ENCODE data around the gene MAP4. TPM values are rescaled to one million over a fixed set of nuclear protein-coding genes. Genes with fewer than 3 reads are reported as not detected.

MAP4 gene
- total and polyA plus RNA-seq, 2 of the 13 experiments (the other 11 are each of a cell fraction or from before 2014, with no cell fraction given), result 33.1 to 38.7 TPM

DNA sequence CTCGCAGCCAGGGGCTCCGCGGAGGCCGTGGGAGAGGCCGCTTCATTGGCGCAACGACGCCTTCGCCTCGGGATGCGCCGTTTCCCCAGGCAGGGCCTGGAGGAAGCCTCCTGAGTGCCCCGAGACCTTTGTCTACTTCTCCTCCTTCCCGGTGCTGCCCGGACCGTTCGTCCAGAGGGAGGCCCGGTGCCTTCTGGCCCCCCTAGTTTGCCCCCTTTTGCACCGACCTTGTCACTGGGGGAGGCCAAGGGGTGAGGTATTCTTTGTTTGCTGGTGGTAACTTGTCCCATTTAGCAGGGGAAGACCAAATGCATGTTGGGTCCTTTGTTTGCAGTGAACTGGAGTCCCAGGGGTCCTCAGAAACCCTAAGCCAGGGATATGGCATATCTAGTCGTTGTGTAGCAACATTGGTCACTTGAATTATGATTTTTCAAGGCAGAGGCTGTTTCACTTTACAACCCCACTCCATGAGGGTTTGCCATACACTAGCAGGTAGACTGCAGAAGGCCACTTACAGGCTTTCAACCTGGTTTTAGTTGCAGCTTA is 212.7 kb downstream of the MAP4 start (continued):
- TF ChIP-seq, protein P1, sequence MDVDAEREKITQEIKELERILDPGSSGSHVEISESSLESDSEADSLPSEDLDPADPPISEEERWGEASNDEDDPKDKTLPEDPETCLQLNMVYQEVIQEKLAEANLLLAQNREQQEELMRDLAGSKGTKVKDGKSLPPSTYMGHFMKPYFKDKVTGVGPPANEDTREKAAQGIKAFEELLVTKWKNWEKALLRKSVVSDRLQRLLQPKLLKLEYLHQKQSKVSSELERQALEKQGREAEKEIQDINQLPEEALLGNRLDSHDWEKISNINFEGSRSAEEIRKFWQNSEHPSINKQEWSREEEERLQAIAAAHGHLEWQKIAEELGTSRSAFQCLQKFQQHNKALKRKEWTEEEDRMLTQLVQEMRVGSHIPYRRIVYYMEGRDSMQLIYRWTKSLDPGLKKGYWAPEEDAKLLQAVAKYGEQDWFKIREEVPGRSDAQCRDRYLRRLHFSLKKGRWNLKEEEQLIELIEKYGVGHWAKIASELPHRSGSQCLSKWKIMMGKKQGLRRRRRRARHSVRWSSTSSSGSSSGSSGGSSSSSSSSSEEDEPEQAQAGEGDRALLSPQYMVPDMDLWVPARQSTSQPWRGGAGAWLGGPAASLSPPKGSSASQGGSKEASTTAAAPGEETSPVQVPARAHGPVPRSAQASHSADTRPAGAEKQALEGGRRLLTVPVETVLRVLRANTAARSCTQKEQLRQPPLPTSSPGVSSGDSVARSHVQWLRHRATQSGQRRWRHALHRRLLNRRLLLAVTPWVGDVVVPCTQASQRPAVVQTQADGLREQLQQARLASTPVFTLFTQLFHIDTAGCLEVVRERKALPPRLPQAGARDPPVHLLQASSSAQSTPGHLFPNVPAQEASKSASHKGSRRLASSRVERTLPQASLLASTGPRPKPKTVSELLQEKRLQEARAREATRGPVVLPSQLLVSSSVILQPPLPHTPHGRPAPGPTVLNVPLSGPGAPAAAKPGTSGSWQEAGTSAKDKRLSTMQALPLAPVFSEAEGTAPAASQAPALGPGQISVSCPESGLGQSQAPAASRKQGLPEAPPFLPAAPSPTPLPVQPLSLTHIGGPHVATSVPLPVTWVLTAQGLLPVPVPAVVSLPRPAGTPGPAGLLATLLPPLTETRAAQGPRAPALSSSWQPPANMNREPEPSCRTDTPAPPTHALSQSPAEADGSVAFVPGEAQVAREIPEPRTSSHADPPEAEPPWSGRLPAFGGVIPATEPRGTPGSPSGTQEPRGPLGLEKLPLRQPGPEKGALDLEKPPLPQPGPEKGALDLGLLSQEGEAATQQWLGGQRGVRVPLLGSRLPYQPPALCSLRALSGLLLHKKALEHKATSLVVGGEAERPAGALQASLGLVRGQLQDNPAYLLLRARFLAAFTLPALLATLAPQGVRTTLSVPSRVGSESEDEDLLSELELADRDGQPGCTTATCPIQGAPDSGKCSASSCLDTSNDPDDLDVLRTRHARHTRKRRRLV (CRISPR knock-in tag; IDR thresholded peaks at IDR 0.05), result no peak
- TF ChIP-seq TBX3 (IDR thresholded peaks at IDR 0.05; ENCODE audit: borderline replicate concordance) (no peak), ZNF703 (CRISPR knock-in tag; IDR thresholded peaks at IDR 0.05; ENCODE audit: borderline replicate concordance) (no peak), ZNF607 (CRISPR knock-in tag; IDR thresholded peaks at IDR 0.05; ENCODE audit: borderline replicate concordance) (no peak), ZNF614 (CRISPR knock-in tag; IDR thresholded peaks at IDR 0.05; ENCODE audit: borderline replicate concordance) (no peak), NCOA5 (CRISPR knock-in tag; IDR thresholded peaks at IDR 0.05) (no peak), ZNF569 (CRISPR knock-in tag; IDR thresholded peaks at IDR 0.05; ENCODE audit: borderline replicate concordance) (no peak), ZNF501 (CRISPR knock-in tag; IDR thresholded peaks at IDR 0.05) (no peak), ZMAT3 (CRISPR knock-in tag; conservative IDR thresholded peaks at IDR 0.05) (no peak), U2AF1 (optimal IDR thresholded peaks at IDR 0.05; ENCODE audit: low read depth, low read length) (no peak), ZNF160 (CRISPR knock-in tag; IDR thresholded peaks at IDR 0.05) (0 out of 2 replicates have a peak, but pooled peaks have one; percentile 39), GPN1 (CRISPR knock-in tag; IDR thresholded peaks at IDR 0.05; ENCODE audit: borderline replicate concordance) (no peak), MED13 (CRISPR knock-in tag; IDR thresholded peaks at IDR 0.05) (no peak)
- TF ChIP-seq, protein P2, sequence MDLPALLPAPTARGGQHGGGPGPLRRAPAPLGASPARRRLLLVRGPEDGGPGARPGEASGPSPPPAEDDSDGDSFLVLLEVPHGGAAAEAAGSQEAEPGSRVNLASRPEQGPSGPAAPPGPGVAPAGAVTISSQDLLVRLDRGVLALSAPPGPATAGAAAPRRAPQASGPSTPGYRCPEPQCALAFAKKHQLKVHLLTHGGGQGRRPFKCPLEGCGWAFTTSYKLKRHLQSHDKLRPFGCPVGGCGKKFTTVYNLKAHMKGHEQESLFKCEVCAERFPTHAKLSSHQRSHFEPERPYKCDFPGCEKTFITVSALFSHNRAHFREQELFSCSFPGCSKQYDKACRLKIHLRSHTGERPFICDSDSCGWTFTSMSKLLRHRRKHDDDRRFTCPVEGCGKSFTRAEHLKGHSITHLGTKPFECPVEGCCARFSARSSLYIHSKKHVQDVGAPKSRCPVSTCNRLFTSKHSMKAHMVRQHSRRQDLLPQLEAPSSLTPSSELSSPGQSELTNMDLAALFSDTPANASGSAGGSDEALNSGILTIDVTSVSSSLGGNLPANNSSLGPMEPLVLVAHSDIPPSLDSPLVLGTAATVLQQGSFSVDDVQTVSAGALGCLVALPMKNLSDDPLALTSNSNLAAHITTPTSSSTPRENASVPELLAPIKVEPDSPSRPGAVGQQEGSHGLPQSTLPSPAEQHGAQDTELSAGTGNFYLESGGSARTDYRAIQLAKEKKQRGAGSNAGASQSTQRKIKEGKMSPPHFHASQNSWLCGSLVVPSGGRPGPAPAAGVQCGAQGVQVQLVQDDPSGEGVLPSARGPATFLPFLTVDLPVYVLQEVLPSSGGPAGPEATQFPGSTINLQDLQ (CRISPR knock-in tag; IDR thresholded peaks at IDR 0.05), result 0 out of 2 replicates have a peak, but pooled peaks have one; percentile 20
- TF ChIP-seq, protein P3, sequence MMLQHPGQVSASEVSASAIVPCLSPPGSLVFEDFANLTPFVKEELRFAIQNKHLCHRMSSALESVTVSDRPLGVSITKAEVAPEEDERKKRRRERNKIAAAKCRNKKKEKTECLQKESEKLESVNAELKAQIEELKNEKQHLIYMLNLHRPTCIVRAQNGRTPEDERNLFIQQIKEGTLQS (CRISPR knock-in tag; IDR thresholded peaks at IDR 0.05), result no peak
- TF ChIP-seq, protein P4, sequence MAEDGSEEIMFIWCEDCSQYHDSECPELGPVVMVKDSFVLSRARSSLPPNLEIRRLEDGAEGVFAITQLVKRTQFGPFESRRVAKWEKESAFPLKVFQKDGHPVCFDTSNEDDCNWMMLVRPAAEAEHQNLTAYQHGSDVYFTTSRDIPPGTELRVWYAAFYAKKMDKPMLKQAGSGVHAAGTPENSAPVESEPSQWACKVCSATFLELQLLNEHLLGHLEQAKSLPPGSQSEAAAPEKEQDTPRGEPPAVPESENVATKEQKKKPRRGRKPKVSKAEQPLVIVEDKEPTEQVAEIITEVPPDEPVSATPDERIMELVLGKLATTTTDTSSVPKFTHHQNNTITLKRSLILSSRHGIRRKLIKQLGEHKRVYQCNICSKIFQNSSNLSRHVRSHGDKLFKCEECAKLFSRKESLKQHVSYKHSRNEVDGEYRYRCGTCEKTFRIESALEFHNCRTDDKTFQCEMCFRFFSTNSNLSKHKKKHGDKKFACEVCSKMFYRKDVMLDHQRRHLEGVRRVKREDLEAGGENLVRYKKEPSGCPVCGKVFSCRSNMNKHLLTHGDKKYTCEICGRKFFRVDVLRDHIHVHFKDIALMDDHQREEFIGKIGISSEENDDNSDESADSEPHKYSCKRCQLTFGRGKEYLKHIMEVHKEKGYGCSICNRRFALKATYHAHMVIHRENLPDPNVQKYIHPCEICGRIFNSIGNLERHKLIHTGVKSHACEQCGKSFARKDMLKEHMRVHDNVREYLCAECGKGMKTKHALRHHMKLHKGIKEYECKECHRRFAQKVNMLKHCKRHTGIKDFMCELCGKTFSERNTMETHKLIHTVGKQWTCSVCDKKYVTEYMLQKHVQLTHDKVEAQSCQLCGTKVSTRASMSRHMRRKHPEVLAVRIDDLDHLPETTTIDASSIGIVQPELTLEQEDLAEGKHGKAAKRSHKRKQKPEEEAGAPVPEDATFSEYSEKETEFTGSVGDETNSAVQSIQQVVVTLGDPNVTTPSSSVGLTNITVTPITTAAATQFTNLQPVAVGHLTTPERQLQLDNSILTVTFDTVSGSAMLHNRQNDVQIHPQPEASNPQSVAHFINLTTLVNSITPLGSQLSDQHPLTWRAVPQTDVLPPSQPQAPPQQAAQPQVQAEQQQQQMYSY (CRISPR knock-in tag; IDR thresholded peaks at IDR 0.05), result no peak
